GM23338 (cell line): ENCODE data around the gene DENND2C. TPM values are rescaled to one million over a fixed set of nuclear protein-coding genes. Genes with fewer than 3 reads are reported as not detected.

Experiments used
- ATAC-seq: fragments of 200-7000 bp; cut with Tn5 transposase; 3 replicates; pipeline ENCODE4 v1.9.1; 2020
- DNase-seq: peaks from one replicate; pipeline ENCODE4 v3.0.0-alpha.2; 2015; ENCODE audit warnings: low spot score
- H2AFZ ChIP-seq: fragments of 200-600 bp; sonication (generic); 2 replicates; pipeline ENCODE4 v1.8.0; 2016; ENCODE audit warnings: antibody characterized with exemption, mild to moderate bottlenecking, moderate library complexity
- H3F3A ChIP-seq: fragments of 200-600 bp; sonication (generic); replicated peaks from 2 replicates; pipeline ENCODE4 v1.8.0; 2017; ENCODE audit warnings: antibody characterized with exemption, mixed run types, low read depth
- H3K27ac ChIP-seq: fragments of 200-600 bp; sonication (generic); 2 replicates; pipeline ENCODE4 v1.6.1; 2016; ENCODE audit warnings: low read depth
- H3K27me3 ChIP-seq: fragments of 200-600 bp; sonication (generic); 2 replicates; pipeline ENCODE4 v1.8.0; 2016; ENCODE audit warnings: mild to moderate bottlenecking, mixed run types, moderate library complexity; ENCODE audit not compliant: insufficient read depth
- H3K36me3 ChIP-seq: fragments of 200-600 bp; sonication (generic); 2 replicates; pipeline ENCODE4 v1.8.0; 2016; ENCODE audit warnings: mild to moderate bottlenecking; ENCODE audit not compliant: insufficient read depth
- H3K4me1 ChIP-seq: fragments of 200-600 bp; sonication (generic); 2 replicates; pipeline ENCODE4 v1.8.0; 2016; ENCODE audit warnings: mild to moderate bottlenecking, moderate library complexity; ENCODE audit not compliant: insufficient read depth
- H3K4me2 ChIP-seq: fragments of 200-600 bp; sonication (generic); 2 replicates; pipeline ENCODE4 v1.7.1; 2017; ENCODE audit warnings: mixed run types
- H3K4me3 ChIP-seq: fragments of 200-600 bp; sonication (generic); 2 replicates; pipeline ENCODE4 v1.6.1; 2016; ENCODE audit warnings: mixed run types
- H3K79me2 ChIP-seq: fragments of 200-600 bp; sonication (generic); replicated peaks from 2 replicates; pipeline ENCODE4 v1.8.0; 2017; ENCODE audit warnings: mild to moderate bottlenecking; ENCODE audit not compliant: insufficient read depth
- H3K9me2 ChIP-seq: fragments of 200-600 bp; sonication (generic); 2 replicates; pipeline ENCODE4 v1.8.0; 2017; ENCODE audit not compliant: insufficient read depth
- H4K20me1 ChIP-seq: fragments of 200-600 bp; sonication (generic); replicated peaks from 2 replicates; pipeline ENCODE4 v1.8.0; 2017; ENCODE audit warnings: mild to moderate bottlenecking; ENCODE audit not compliant: insufficient read depth
- H3K27ac Mint-ChIP-seq: 2 replicates; pipeline ENCODE4 v1.8.0; 2020; ENCODE audit warnings: inconsistent platforms, mild to moderate bottlenecking, moderate library complexity, mixed read lengths
- H3K27me3 Mint-ChIP-seq: 3 replicates; pipeline ENCODE4 v1.8.0; 2022; ENCODE audit warnings: low read depth, mild to moderate bottlenecking, moderate library complexity, mixed read lengths, inconsistent platforms; ENCODE audit not compliant: insufficient read depth, poor library complexity
- H3K36me3 Mint-ChIP-seq: 3 replicates; pipeline ENCODE4 v1.8.0; 2021; ENCODE audit warnings: low read depth, mild to moderate bottlenecking, inconsistent platforms, moderate library complexity, mixed read lengths
- H3K4me1 Mint-ChIP-seq: 3 replicates; pipeline ENCODE4 v1.8.0; 2020; ENCODE audit warnings: mild to moderate bottlenecking, inconsistent platforms, mixed read lengths
- H3K4me3 Mint-ChIP-seq: 3 replicates; pipeline ENCODE4 v1.8.0; 2021; ENCODE audit warnings: moderate library complexity, mild to moderate bottlenecking, inconsistent platforms, mixed read lengths
- H3K9me3 Mint-ChIP-seq: 3 replicates; pipeline ENCODE4 v1.8.0; 2020; ENCODE audit warnings: moderate library complexity, mild to moderate bottlenecking, inconsistent platforms, mixed read lengths
- CREB1 ChIP-seq: fragments of 250-450 bp; sonication (Bioruptor Pico); IDR thresholded peaks from 2 replicates; pipeline ENCODE4 v1.5.0; 2020; ENCODE audit warnings: low read depth, mild to moderate bottlenecking, moderate library complexity
- CTCF ChIP-seq, 2 experiments: fragments of 200-600 bp in 1 of 2; sonication (generic) in 1 of 2; conservative IDR thresholded peaks; 2 replicates each; pipeline versions ENCODE4 v1.5.1 to v1.6.1; 2016 to 2017; ENCODE audit warnings: antibody characterized with exemption in 2 of 2, low read depth in 2 of 2, mild to moderate bottlenecking in 2 of 2, moderate library complexity in 1 of 2
- ETS1 ChIP-seq: IDR thresholded peaks from 2 replicates; pipeline ENCODE4 v1.6.1; 2016; ENCODE audit warnings: antibody characterized with exemption
- EZH2 ChIP-seq: fragments of 200-600 bp; sonication (generic); IDR thresholded peaks from one replicate; pipeline ENCODE4 v1.8.0; 2017; ENCODE audit warnings: antibody characterized with exemption, mild to moderate bottlenecking, low read depth; ENCODE audit not compliant: unreplicated experiment
- NANOG ChIP-seq: IDR thresholded peaks from 2 replicates; pipeline ENCODE4 v1.6.1; 2016; ENCODE audit warnings: antibody characterized with exemption, borderline replicate concordance
- ZNF462 ChIP-seq: fragments of 250-450 bp; sonication (Bioruptor Pico); IDR thresholded peaks from 2 replicates; pipeline ENCODE4 v1.5.0; 2020; ENCODE audit warnings: mild to moderate bottlenecking, moderate library complexity
- polyA plus RNA-seq: library from polyadenylated mRNA; unstranded; fragments of >200 nt; fragmentation: Nextera tagmentation; extraction: Ambion mirVana; gene quantifications from 2 replicates; pipeline ENCODE4 v1.2.1, GENCODE V29; 2016
- total RNA-seq: library from RNA; depleted of rRNA; stranded (reverse); fragments of >200 nt; shearing (Covaris generic); gene quantifications from 2 replicates; pipeline ENCODE4 v1.2.3, GENCODE V29; 2014

Gene DENND2C
- total and polyA plus RNA-seq, 2 experiments from 2014 or later: 4.1 to 7.0 TPM

- H3K27ac Mint-ChIP-seq: no peak overlapping the region
Measured at GRCh38 chr1:114552106-114552639, 117.7 kb downstream of the DENND2C start.

More at GRCh38 chr1:114552106-114552639, 117.7 kb downstream of the DENND2C start:
- no peak overlapping the region for H3K4me3 Mint-ChIP-seq
- no peaks in the 10 kb centered on the region for H3K79me2 ChIP-seq
- no peaks in the 10 kb centered on the region for H3K27me3 Mint-ChIP-seq
- H3K36me3 ChIP-seq: no peaks in the 10 kb centered on the region
- no peak overlapping the region for H3K4me2 ChIP-seq
- H4K20me1 ChIP-seq: no peaks in the 10 kb centered on the region
- H3K27ac ChIP-seq: no peak overlapping the region
- ATAC-seq: no peak
- no peaks in the 10 kb centered on the region for H3K4me1 ChIP-seq
- no peak overlapping the region for H2AFZ ChIP-seq
- H3K27me3 ChIP-seq: no peaks in the 10 kb centered on the region
- 0 out of 3 replicates have a peak, but pooled peaks cover 4% of the 10 kb centered on the region for H3K4me1 Mint-ChIP-seq
- TF ChIP-seq CREB1 (no peak), ZNF462 (CRISPR knock-in tag) (no peak), ETS1 (no peak), EZH2 (no peak), CTCF (conservative IDR thresholded peaks at IDR 0.05; ENCODE audit: low read depth in 2 of 2) (no peak), NANOG (no peak)
- no peak for DNase-seq
- no peaks in the 10 kb centered on the region for H3K9me3 Mint-ChIP-seq
- H3K36me3 Mint-ChIP-seq: no peaks in the 10 kb centered on the region
- no peaks in the 10 kb centered on the region for H3F3A ChIP-seq
- no peak overlapping the region for H3K4me3 ChIP-seq
- H3K9me2 ChIP-seq: no peaks in the 10 kb centered on the region
